GM10847 (cell line): ENCODE results near the gene RUBCNL.

Experiments used
- POLR2A ChIP-seq: IDR thresholded peaks from 2 replicates; pipeline ENCODE4 v1.6.1; 2011; ENCODE audit not compliant: insufficient read length; ENCODE audit errors: extremely low read depth

The RUBCNL gene

DNA sequence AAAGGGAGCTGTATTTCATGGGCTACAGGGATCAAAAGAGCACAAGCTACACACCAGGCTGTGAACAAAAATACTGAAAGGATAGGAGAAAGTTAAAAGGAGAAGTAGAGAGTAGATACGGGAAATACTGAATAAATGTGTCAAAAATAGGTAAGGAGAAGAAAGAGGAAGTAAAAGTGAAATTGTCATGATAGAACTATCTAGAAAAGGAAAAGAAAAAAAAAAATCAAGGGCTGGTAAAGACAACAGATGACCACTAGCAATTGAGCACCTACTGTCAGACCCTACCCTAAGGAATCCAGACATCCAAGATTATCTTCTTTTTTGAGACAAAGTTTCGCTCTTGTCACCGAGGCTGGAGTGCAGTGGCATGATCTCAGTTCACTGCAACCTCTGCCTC is 4.8 kb downstream of the RUBCNL start:
- no peak for TF ChIP-seq POLR2A

DNA sequence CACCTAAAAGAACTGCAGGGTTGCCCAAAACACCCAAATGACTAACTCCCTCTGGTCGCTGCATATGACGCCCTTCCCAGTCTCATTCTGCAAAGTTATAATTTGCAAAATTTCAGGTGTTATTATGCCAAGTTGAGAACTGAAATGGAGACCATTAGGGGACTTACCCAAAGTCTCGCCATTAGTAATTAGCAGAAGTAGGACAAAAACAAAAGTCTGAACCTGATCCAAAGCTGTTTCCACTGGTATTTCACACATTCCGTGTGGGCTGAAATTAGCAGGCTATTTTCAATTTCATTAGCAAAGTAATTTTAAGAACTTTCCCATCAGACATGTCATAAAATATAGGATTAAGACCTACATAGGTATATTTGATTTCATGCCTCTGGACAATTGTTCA is 6.8 kb downstream of the RUBCNL start:
- TF ChIP-seq POLR2A, result no peak

DNA sequence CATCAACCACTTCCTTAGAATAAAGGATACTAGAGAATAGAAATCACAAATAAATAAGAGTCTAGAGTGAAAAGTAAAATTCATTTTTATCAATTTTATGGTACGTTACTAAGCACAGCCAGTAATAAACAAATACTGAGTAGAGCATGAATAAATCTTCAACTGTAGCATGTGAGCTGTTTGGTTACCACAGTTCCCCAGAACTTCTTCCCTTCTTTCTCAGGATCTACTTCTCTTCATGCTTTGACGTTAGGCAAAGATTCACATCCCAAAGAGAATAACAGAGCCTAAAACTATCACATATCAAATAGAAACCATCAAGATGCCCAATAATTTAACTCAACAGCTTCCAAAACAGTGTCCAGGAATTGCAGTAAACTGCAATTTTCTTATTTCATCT is 7.4 kb downstream of the RUBCNL start:
- TF ChIP-seq POLR2A, result no peak

DNA sequence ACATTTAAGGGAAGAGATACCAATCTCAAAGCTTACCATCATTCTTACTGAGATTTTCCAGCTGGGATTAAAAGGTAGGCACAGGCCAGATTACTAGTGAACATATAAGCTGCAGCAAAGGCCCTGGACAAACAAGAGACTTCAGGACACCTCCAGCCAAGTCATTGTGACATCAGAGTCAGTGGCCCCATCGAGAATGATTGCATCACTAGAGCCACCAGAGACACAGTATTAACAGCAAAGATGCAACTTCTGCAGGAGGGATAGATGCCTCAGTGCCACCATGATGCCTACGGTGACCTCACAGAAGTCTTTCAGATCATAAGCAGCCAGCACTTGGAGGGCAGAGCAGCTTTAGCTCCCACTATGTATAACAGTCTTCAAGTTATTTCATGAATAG is 8.6 kb downstream of the RUBCNL start:
- no peak for TF ChIP-seq POLR2A

DNA sequence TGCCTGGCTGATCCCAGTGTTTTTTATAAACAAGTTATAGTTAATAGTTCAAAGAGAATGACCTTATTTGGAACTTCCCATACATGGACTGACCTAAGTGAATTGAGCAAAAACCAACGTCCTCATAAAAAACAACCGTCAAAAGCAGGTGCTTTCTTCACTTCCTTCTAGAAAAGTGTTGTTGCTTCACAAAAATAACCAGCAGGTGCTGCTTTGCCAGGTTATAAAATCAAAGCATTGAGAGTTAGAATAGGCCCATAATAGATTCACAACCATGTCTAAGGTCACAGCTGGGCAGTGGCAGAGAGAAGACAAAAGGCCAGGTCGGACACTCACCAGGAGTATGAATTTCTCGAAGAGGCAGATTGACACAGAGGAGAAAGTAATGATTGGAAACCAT is 9.5 kb downstream of the RUBCNL start:
- TF ChIP-seq POLR2A, result no peak

DNA sequence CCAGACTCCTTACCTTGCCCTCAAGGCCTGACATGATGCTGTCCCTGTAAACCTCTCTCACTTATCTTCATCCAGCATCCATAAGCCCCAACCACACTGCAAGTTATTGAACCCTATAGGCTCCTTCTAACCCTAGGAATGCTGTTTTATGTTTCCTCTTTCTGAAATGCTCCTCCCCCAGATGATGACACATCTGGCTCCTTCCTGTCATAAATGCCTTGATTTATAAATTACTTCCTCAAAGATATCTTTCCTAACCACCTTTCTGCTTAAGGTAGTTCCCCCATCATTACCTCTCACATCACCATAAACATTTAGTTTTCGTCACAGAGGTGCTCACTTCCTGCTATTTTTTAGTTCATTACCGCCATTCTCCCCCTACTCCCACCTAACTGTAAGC is 12.3 kb downstream of the RUBCNL start:
- TF ChIP-seq POLR2A, result no peak

DNA sequence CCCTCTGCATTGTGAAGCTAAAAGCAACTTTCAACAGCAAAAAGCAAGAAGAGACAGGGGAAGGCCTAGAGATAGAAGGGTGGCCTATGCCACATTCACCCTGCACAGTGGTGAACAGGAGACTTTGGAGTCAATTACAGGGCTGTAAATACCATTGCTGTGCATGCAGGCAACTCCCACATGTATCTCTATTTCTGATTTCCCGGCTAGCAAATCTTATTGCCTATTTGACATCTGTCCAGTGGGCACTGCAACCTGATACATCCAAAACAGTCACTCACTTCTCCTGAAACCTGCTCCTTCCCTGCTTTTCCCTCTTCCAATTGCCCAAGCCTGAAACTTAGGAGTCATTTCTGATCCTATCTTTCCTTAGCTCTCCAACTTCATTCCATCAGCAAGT is 13.4 kb downstream of the RUBCNL start:
- TF ChIP-seq POLR2A, result no peak

DNA sequence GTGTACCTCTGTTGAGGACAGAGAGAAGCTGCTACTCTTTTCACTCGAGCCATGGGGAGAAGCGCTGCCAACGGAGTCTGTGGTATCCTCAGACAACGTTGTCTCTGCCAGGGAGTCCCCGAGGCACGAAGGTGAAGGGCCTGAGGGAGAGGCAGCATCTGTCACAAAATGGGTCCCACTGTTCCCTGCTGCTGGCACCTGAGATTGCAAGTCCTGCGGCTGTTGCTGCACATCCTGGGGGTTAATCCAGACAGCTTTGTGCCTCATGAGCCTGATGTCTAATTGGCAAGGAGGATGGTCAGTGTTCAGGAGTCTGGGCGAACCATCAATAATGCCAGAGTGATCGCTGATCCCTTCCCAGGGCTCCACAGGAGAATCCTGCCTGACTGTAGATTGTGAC is 15.0 kb downstream of the RUBCNL start:
- TF ChIP-seq POLR2A, result no peak

DNA sequence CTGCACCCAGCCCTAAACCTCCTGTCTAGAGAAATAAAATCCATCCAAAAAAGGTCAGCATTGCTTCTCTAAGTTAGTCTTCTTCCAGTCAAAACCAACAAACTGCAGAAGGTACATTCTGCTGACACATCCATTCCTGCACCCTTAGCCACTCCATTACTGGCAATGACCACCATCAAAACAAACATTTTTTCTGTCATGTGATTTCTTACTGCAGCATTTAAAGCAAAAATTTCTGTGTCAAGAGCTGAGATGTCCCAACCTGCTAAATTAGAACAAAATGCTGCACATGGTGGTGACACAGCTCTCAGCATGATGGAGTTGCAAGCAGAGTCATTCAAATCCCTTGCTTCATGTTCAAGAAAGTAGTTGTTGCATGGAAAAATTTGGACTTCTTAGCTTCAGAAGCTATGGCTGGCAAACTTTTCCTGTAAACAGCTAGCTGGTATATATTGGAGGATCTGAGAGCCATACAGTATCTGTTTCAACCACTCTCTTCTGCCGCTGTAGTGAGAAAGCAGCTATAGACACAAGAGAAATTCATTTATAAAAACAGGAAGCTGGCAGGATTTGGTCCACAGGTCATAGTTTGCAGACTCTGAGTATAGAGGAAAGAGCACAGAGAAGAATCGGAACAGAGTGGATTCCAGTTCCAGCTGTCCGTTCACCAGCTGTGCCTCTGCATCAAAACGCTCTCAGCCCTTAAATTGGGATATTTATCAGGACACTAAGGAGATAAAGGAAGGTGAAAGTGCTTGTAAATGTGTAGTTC is 17.4 kb downstream of the RUBCNL start:
- no peak for TF ChIP-seq POLR2A

DNA sequence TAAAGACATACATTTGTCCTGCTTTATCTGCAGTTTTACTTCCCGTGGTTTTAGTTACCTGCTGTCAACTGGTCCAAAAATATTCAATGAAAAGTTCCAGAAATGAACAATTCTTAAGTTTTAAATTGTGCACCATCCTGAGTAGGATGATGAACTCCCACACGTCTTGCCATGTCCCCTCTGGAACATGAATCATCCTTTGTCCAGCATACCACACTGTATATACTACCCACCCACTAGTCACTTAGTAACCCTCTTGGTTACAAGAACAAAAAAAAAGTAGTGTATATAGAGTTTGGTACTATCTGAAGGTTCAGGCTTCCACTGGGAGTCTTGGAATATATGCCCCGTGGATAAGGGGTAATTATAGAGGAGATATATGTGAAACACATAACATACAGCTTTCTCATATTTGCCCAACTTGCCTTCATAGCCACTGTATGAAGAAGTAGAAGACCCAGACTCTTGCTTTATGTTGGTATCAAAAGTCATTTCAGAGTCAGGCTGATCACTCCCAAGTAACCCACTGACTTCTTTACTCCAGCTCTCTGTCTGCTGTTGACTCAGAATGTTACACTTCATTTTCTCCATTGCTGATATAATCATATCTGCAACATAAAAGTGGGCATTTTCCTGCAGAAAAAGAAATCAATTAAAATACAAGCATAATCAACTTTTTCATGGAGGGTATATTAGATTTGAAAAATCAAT is 19.3 kb downstream of the RUBCNL start:
- TF ChIP-seq POLR2A, result no peak

DNA sequence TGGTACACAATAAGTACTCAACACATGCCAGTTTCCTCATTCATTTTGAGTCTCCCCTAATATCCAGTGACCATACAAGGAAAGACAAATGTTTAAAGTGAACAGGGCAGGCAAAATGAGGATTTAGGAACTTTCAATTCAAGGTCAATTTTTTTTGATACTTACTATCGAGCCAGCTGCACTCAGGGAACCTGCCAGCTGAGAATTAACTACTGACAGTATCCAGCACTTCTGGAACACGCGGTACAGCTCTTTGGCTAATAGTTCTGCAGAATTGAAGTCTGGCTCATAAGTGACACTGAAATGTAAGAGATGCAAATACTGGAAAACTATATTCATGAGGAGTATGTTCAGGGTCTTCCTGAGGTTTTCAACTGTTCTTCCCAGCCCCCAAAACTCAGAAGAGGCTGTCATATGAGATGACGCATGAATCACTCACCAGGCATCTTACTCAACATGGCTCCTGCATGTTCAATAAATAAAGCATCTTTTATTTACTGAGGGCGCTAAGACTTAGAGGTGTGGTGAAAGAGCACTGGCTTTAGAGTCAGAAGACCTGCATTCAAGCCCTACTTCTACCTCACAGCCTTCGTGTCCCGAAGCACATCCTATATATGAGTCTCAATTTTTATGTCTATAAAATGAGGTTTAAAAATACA is 25.6 kb downstream of the RUBCNL start:
- no peak for TF ChIP-seq POLR2A

DNA sequence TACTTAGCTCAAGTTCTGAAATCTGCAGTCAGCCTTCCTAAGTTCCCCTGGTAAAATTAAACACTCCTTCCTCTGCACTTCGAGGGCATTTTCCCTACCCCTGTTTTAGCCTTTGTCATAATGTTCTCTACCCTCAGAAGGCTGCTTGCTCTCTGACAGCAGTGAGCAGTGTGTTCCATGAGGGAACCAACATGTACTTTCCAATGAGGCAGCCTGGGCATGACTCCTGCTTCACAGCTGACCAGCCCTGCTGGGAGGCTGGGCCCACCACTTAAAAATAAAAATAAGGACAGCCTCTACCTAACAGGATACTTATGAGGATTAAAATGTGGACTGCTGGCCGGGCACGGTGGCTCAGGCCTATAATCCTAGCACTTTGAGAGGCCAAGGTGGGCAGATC is 26.4 kb downstream of the RUBCNL start:
- TF ChIP-seq POLR2A, result no peak

DNA sequence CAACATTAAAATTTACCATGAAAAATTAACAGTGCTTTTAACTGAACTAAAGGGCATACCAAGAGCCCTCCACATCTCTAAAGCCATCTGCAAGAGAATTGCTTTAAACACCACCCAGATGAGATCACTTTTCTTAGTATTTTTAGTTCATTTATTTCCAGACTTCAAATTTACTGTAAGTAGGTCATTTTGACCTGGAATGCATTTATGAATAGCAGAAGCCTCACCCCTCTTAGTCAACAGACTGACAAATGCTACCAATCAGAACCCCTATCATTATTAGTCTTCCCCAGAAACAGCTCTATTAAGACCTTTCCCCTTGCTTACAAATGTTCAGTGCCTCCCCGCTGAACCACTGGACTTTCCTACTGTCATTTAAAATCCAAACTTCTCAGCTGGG is 27.3 kb downstream of the RUBCNL start:
- no peak for TF ChIP-seq POLR2A

DNA sequence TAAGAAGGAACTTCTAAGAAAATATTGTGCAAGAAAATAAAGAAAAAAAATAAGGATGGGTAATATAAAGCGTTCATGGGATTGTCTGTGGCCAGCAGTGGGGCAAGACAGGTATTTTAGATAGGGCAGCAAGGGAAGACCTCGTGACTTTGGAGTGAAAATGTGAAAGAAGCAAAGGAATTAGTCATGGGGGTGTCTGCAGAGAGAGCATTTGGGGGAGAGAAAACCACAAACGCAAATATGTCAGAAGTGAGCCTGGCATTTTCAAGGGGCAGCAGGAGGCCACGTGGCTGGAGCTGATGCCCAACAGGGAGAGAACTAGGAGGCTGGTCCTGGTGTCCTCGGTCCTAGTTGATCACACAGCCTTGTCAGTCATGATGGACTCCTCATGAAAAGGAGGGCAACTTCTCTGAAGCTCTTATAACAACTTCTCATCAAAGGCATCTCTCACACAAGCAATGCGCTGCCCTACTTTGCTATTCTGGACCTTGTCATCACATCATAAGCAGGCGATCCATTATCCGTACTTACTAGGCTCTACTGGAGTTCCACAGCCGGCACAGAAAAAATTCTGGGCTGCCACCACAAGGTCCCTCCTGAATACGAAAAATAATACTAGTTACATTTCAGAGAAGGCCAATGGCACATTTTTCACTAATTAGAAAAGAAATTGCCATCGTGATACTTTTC is 31.0 kb downstream of the RUBCNL start:
- no peak for TF ChIP-seq POLR2A

DNA sequence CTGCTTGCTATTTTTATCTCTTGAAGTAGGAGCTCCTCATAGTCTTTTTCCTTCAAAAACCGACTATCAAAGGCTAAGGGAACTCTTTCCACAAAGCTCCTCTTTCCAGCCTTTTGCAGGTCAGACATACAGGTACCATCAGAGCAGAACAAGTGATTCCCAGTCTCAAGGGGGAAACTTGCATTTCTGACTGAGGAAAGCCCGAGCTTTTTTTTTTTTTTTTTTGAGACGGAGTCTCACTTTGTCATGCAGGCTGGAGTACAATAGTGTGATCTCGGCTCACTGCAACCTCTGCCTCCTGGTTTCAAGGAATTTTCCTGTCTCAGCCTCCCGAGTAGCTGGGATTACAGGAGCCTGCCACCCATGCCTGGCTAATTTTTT is 32.0 kb downstream of the RUBCNL start:
- no peak for TF ChIP-seq POLR2A
